ENCODE data around the gene C22orf31. TPM values are rescaled to one million over a fixed set of nuclear protein-coding genes. Genes with fewer than 3 reads are reported as not detected.

C22orf31 gene
- total RNA-seq, 1 donor from 2014 or later, result not detected

GRCh38 chr22:29102300-29102699 lies 40.7 kb upstream of the C22orf31 start:
- TF ChIP-seq CTCF (conservative IDR thresholded peaks at IDR 0.05; ENCODE audit: low read depth, low read length), result no peak
- DNase-seq (ENCODE audit: low read depth), result no peak
- H3K4me3 ChIP-seq (ENCODE audit: low read depth, low read length), result no peak overlapping the region

- no peak for DNase-seq (ENCODE audit: low read depth)
- TF ChIP-seq CTCF (conservative IDR thresholded peaks at IDR 0.05; ENCODE audit: low read depth, low read length), result no peak
Measured at GRCh38 chr22:29098296-29098695, 36.7 kb upstream of the C22orf31 start.

GRCh38 chr22:29096736-29097669 lies 35.4 kb upstream of the C22orf31 start:
- H3K4me3 ChIP-seq (ENCODE audit: low read depth, low read length), result no peak overlapping the region
- no peak for TF ChIP-seq CTCF (conservative IDR thresholded peaks at IDR 0.05; ENCODE audit: low read depth, low read length)
- DNase-seq (ENCODE audit: low read depth), result no peak

More at GRCh38 chr22:29098296-29098695, 36.7 kb upstream of the C22orf31 start:
- H3K4me3 ChIP-seq (ENCODE audit: low read depth, low read length), result no peak overlapping the region

- H3K4me3 ChIP-seq (ENCODE audit: low read depth, low read length), result no peak overlapping the region
- no peak for TF ChIP-seq CTCF (conservative IDR thresholded peaks at IDR 0.05; ENCODE audit: low read depth, low read length)
- DNase-seq (ENCODE audit: low read depth), result no peak
Measured at GRCh38 chr22:29095459-29095858, 33.8 kb upstream of the C22orf31 start.

- no peak for TF ChIP-seq CTCF (conservative IDR thresholded peaks at IDR 0.05; ENCODE audit: low read depth, low read length)
- no peak overlapping the region for H3K4me3 ChIP-seq (ENCODE audit: low read depth, low read length)
- DNase-seq (ENCODE audit: low read depth), result no peak
Measured at GRCh38 chr22:29093501-29094300, 32.1 kb upstream of the C22orf31 start.

- TF ChIP-seq CTCF (conservative IDR thresholded peaks at IDR 0.05; ENCODE audit: low read depth, low read length), result no peak
- DNase-seq (ENCODE audit: low read depth), result no peak
- H3K4me3 ChIP-seq (ENCODE audit: low read depth, low read length), result no peak overlapping the region
Measured at GRCh38 chr22:29093030-29093429, 31.4 kb upstream of the C22orf31 start.
